NT2/D1 (cell line): ENCODE measurements around the gene EFCAB10.

Source experiments
- SUZ12 ChIP-seq: IDR thresholded peaks from 2 replicates; pipeline ENCODE4 v1.6.1; 2011; ENCODE audit not compliant: insufficient read length, insufficient read depth; ENCODE audit errors: extremely low read depth
- YY1 ChIP-seq: IDR thresholded peaks from 2 replicates; pipeline ENCODE4 v1.6.1; 2011; ENCODE audit not compliant: insufficient read length, insufficient read depth

DNA sequence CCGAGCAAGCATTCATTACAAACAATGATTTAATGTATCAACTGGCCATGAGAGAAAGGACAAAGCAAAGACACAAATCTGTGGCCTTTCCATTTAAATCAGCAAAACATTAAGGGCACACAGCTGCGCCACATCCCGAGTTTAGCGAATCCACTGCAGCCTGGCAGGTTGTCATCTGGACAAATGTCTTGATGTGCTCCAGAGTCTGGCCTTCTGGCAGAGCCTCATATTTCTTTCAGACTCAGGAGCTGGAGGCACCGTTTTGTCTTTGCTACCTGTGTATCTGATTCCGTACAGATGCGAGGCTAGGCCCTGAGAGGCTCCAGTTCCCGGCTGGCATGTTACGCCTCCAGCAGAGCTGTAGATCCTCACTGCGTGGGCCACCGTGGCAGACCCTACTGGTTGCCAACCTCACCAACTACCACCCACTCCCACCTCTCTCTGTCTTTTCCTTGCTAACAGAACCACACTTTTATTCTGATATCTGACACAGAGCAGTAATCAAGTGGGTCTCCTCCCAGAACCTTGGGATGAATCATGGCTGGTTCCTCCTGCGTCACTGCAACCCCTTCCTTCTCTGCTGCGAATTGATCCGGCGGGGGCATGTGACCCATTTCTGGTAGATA lies 40.9 kb upstream of the EFCAB10 start:
- TF ChIP-seq YY1, result no peak
- no peak for TF ChIP-seq SUZ12
